Stromal cell of bone marrow (primary cell): ENCODE measurements around the gene EPHA1.

Source experiments
- DNase-seq: peaks from one replicate; pipeline ENCODE4 v3.0.0-alpha.2; 2012; ENCODE audit warnings: low read depth

The EPHA1 gene

GRCh38 chr7:143408686-143409561, at the start of gene EPHA1:
Gene EPHA1, minus strand, starts transcription at chr7:143408856. Its CDS starts 51 bp downstream, at chr7:143408805.
- DNase-seq: no peak

DNA sequence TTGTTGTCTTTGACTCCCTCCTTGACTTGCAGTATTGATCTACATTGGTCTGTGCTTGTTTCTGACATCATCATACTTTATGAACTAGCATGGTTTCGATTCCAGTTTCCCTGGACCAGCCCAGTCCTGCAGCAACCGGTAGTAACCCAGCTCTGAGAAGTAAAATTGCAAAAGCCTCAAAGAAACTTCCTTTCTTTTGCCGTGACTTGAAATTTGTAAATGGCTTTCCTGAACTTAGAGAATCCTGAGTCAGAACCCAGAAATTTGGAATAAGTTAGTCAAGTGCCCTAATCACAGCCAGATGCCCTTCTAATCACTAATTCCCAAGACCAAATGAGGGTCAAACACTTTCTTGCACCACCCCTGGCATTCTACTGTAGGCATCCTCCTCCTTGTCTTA, 49.6 kb upstream of the EPHA1 start:
- peak; percentile 70 for DNase-seq

DNA sequence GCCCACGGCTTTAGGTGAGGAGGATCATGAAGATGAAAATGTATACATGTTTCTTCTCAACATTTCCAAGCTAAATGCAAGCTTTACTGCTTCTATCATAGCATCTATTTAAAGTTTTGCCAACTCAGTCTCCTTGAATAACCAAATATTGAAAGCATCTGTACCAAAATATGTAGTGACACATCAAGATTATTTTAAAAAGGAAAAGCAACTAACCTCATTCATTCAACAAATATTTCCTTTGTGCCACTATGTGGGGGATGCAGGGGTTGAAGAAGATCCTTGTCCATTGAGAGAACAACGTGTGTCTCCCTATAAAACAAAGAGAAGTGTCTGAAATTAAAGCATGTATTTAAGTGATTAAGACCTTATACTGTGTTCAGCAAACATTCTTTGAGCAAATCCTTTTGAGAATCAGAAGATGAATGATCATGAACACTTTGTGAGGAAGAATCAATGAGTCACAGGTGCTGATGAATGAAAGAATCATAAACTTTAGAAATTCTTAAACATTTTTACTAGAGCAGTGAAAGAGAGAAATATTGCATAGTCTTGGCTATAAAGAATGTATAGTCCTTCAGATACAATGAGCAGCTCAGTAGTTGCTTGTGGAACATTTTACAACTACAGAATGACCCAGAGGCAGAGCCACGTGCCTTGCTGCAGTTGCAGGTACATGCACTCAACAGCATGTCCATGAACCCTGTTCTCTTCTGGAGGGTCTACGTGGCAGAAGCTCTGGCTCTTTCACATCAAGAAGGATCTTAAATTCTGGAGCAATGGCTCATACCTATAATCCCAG, 48.5 kb upstream of the EPHA1 start:
- no peak for DNase-seq

GRCh38 chr7:143455942-143456341, 47.3 kb upstream of the EPHA1 start:
- DNase-seq: no peak

DNA sequence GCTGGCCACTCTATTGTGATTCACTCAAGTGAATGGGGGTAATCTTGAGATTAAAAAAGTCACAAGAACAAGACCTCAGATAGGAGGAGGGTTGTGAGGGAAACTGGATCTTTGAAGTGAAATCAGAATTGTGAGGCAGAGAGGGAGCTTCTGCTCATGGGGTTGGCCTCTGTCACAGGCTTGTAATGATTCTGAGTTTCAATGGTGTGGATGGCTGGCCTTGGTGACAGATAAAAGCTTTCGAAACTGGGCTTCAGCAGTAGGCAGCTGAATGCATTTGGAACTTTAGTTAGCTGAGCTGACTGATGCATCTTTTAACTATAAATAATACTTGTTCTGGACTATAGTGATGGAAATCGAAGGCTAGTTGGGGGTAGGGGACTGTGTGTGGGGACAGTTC, 46.8 kb upstream of the EPHA1 start:
- no peak for DNase-seq

GRCh38 chr7:143454091-143454680, 45.5 kb upstream of the EPHA1 start:
- no peak for DNase-seq

DNA sequence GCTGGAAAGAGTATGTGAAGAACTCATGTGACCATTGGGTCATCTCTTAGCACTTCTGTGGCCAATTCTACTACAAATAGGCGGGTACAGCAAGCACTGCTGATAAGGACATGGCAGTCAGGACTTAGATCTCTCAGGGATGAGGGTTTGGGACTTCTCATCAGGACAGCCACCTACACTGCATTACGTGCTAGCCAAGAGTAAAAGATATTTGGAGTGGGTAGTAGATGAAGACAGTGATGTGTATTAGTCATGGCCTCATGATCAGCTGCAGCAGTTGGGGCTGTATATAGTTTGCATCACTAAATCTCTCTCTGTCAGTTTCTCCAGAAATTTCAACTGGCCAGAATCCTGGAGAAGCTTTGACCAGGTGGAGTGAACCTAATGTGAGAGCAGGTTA, 43.8 kb upstream of the EPHA1 start:
- no peak for DNase-seq

GRCh38 chr7:143451746-143452145, 43.1 kb upstream of the EPHA1 start:
- DNase-seq: no peak

GRCh38 chr7:143451122-143451521, 42.5 kb upstream of the EPHA1 start:
- no peak for DNase-seq

DNA sequence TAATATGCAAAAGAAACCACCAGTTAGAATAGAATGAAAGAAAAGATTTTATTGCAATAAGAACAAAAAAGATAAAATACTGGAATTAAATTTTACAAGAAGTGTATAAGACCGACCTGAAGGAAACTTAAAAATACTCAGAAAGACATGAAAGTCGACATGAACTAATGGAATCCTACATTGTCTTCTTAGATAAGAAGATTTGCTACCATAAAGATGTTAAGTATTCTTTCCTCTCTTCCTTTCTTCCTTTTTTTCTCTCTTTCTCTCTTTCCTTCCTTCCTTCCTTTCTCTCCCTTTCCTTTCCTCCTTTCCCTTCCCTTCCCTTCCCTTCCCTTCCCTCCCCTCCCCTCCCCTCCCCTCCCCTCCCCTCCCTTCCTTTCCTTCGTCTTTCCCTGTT, 41.1 kb upstream of the EPHA1 start:
- no peak for DNase-seq

DNA sequence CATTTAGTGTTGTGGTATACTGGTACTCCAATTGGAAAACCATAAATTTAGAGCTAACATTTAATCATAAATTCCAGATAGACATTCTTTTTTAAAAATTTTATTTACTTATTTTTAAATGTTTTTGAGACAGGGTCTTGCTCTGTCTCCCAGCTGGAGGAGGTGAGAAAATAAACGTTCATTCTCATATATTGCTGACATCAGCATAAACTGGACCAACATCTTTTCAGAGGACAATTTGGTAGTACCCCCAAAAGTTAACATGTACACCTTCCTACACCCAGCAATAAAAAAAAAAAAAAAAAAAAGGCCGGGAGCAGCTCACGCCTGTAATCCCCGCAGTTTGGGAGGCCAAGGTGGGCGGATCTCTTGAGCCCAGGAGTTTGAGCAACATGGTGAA, 39.8 kb upstream of the EPHA1 start:
- no peak for DNase-seq

DNA sequence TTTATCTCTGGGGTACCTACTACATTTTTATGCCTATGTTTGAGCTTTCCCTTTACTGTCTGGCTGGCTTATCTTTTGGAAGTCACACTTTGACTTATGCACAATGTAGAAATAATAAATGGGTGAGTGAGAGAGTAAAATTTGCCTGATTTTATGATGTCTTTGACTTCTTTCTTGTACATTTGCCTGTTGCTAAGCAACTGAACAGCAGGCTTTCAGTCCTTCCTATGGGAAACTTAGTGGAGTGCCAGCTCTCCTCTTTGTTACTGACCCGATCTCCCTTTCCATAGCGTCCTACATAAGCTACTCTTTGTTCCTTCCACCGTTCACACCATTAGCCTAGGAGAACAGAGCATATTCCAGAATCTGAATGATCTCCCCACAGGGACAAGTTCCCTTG, 38.8 kb upstream of the EPHA1 start:
- no peak for DNase-seq

DNA sequence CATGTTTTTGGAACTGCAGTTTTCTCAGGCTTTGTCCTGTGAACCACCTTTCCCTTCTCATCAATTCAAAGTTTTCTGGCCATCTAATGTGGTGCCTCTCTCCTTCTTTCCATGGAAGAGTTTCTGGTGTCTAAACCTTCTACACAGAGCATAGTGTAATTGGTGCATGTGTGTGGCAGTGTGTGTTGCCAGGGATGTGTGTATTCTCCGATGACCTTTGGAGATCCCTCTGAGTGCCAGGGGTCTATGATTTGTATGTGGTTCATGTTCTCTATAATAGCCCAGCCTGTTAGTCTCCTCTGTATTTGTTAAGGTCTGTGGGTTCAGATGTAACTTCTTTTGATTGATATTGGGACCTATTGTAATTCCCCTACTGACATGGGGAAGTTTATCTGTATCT, 36.1 kb upstream of the EPHA1 start:
- no peak for DNase-seq

GRCh38 chr7:143444063-143444782, 35.6 kb upstream of the EPHA1 start:
- no peak for DNase-seq

GRCh38 chr7:143443153-143443552, 34.5 kb upstream of the EPHA1 start, which contains the start of gene TAS2R60:
Gene TAS2R60, plus strand, starts transcription at chr7:143443453. Its CDS starts 0 bp downstream, at chr7:143443453.
- DNase-seq: no peak

DNA sequence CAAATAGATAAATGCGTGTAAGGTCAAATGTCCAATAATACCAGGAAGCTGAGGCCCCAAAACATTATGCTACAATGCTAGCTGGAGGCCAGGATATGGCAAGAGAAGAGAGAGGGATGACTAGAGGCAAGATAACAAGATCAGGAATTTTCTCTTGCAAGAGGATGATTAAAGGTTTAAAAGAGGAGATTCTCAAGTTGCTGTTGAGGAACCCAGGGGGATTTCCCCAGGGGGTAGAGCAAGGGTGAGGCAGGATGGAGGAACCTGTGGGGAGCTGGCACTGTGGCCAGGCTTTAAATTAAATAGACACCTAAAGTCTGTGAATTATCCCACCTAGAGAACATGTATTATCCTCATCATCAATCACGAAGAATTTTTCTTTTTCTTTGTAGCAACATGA, 31.2 kb upstream of the EPHA1 start:
- no peak for DNase-seq

GRCh38 chr7:143437578-143437977, 28.9 kb upstream of the EPHA1 start:
- no peak for DNase-seq

DNA sequence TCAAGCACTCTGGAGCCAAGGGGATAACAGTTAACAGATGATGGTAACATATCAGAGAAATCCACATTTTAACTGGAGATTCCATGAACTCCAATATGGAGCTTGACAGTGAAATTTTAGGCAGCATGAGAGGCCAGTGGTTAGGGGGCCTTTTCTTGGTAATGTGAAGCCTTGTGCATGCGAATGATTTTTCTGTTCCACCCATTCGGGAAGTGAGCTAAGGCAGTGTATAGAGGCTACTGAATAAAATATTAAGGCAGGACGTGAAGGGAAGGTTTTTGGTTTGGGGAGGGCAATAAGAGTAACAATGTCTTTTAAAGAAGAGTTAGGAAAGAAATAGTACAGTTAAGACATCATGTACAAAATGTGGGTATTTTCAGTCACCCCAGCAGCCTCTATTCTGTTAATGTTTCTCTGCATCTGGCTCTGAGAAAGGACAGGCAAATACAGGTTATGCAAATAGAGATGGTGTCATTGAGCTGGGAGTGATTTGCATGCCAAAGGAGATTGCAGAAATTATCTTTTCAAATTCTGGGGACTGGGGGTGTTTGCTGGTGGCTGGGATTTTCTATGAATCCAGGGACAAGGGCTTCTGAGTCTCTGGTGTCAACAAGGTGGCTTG, 27.8 kb upstream of the EPHA1 start:
- no peak for DNase-seq

GRCh38 chr7:143435266-143435665, 26.6 kb upstream of the EPHA1 start:
- DNase-seq: no peak

DNA sequence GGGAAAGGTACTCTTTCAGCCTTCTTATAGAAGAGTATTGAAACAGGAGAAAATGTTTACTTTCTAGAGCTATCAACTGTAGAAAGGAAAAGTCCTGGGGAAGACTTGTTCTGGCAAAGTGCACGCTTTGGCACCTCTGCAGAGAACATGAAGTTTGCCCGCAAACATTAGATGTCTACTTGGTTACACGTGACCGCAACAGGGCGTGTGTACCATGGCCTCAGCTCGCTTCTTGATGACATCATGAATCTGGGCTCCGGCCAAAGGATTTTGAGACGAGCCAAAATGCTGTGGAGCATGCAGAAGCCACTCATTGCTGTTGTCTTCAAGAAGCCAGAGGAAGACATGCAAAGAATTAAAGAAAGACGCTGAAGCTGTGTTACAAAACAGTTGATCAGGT, 26.0 kb upstream of the EPHA1 start:
- peak; percentile 57 for DNase-seq

GRCh38 chr7:143433759-143434158, 25.1 kb upstream of the EPHA1 start:
- no peak for DNase-seq

DNA sequence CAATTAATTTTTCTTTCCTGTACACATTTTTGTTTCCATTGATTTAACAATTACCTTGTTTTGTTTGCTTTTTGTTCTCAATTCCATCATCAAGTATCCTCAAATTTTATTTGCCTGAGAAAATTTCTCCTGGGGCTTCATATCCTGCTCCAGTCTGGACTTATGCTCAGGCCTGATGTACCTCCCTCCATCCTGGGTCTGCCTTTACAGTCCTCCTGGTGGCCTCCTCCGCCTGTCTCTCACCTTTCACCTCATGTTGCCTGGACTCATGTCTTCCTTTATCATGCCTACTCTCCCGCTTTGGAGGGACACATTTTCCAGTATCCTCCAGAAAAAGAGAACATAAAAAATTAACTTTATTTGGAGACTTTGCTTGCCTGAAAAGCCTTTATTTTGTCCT, 22.5 kb upstream of the EPHA1 start:
- DNase-seq: no peak
